Activated CD4-positive, alpha-beta T cell treated with anti-CD3 and anti-CD28 coated beads, Interleukin-2, amount 10 ng/mL, durations not matched to agents 24 days and 14 days (primary cell): ENCODE results near the gene DISC1. TPM values are rescaled to one million over a fixed set of nuclear protein-coding genes. Genes with fewer than 3 reads are reported as not detected.
A peak's percentile ranks its signal among the peaks of the same experiment; 100 is the strongest.
"Not testable (repeated sequence)": the region's sequence is repeated elsewhere in the genome, so short reads cannot be mapped to it uniquely, and the experiment has no call there.

Experiments
- DNase-seq: peaks from one replicate; pipeline ENCODE4 v3.0.0; 2022
- H3K27ac Mint-ChIP-seq: one replicate; pipeline ENCODE4 v1.8.0; 2022; ENCODE audit warnings: mild to moderate bottlenecking, mixed read lengths
- H3K27me3 Mint-ChIP-seq: one replicate; pipeline ENCODE4 v1.8.0; 2022; ENCODE audit warnings: mixed read lengths
- H3K36me3 Mint-ChIP-seq: one replicate; pipeline ENCODE4 v1.8.0; 2022; ENCODE audit warnings: low read depth, mild to moderate bottlenecking, mixed read lengths
- H3K4me1 Mint-ChIP-seq: one replicate; pipeline ENCODE4 v1.8.0; 2021; ENCODE audit warnings: mixed read lengths
- H3K4me3 Mint-ChIP-seq: one replicate; pipeline ENCODE4 v1.8.0; 2022; ENCODE audit warnings: mild to moderate bottlenecking, moderate library complexity, mixed read lengths
- H3K9me3 Mint-ChIP-seq: one replicate; pipeline ENCODE4 v1.8.0; 2021; ENCODE audit warnings: mixed read lengths
- intact Hi-C: fragments of 100-400 bp; cut with micrococcal nuclease; formaldehyde crosslinking; loops from one replicate; pipeline ENCODE4 v1.15.1; 2023
- total RNA-seq: library from RNA; stranded (reverse); gene quantifications from 2 replicates; pipeline ENCODE4 v1.2.3, GENCODE V29; 2022

DISC1 gene
- total RNA-seq, result 1.6 and 3.1 TPM in 2 replicates

DNA sequence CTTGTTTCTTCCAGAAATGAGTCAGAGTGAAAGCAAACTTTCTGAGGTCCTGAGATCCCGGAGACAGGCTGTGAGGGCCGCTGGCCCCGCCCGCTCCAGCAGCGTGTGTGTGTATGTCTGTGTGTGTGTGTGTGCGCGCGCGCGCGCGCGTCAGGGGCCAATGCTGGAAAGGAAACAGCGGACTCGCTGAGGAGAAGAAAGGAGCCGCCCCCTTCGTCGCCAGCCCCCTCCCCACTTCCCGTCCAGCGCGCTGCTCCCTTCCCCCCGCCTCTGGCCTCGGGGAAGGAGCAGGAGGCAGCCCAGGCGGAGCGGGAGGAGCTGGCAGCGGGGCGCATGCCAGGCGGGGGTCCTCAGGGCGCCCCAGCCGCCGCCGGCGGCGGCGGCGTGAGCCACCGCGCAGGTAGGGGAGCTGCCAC, at the start of gene DISC1:
TSS of gene DISC1 (plus strand) at position 256 of the 416 bp plus-strand sequence. CDS start at position 334, 78 bp downstream.
- Mint-ChIP-seq H3K27ac (peak within 1 kb of the TSS; percentile 82), H3K4me1 (peaks cover 30% of the 10 kb centered on the region), H3K36me3 (peaks cover 2% of the 10 kb centered on the region), H3K27me3 (peaks cover 30% of the 10 kb centered on the region), H3K9me3 (peaks cover 15% of the 10 kb centered on the region), H3K4me3 (peak within 1 kb of the TSS; percentile 86)
- peak; percentile 93 for DNase-seq
- intact Hi-C loops, result loop anchor here (2.0 to 5.0 kb wide), 3 partner anchors 14 to 354 kb away; partner anchors contain the start of gene TSNAX

GRCh38 chr1:231576804-231577718, 49.5 kb upstream of the DISC1 start:
- Mint-ChIP-seq H3K36me3 (no peaks in the 10 kb centered on the region), H3K9me3 (no peaks in the 10 kb centered on the region), H3K4me3 (no peak overlapping the region), H3K27ac (no peak overlapping the region), H3K4me1 (no peaks in the 10 kb centered on the region), H3K27me3 (no peaks in the 10 kb centered on the region)
- intact Hi-C loops, result no loop called here
- no peak for DNase-seq

GRCh38 chr1:231580874-231581273, 45.7 kb upstream of the DISC1 start:
- Mint-ChIP-seq H3K4me3 (no peak overlapping the region), H3K4me1 (no peaks in the 10 kb centered on the region), H3K27ac (no peak overlapping the region), H3K27me3 (peaks cover under 1% of the 10 kb centered on the region), H3K9me3 (no peaks in the 10 kb centered on the region), H3K36me3 (no peaks in the 10 kb centered on the region)
- intact Hi-C loops, result no loop called here
- DNase-seq, result no peak

DNA sequence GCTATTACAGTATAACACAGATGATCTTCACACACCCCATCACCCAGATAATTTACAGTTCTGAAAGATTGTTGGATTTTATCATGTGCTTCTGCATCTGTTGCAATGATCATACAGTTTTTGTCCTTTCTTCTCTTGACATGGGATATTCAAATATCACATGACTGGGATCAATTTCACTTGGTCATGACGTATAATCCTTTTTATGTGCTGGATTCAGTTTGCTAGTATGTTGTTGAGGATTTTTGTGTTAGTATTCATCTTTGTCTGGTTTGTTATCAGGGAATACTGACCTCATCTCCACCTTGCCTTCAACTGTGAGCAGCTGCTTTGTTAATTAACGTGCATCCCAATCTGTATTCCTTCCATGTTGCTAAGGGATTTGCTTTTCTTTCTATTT, 44.7 kb upstream of the DISC1 start:
- no peaks in the 10 kb centered on the region for H3K36me3 Mint-ChIP-seq
- no peak for DNase-seq
- intact Hi-C loops, result no loop called here
- H3K9me3 Mint-ChIP-seq, result no peaks in the 10 kb centered on the region
- peaks cover 2% of the 10 kb centered on the region for H3K27me3 Mint-ChIP-seq
- no peak overlapping the region for H3K4me3 Mint-ChIP-seq
- H3K27ac Mint-ChIP-seq, result no peak overlapping the region
- H3K4me1 Mint-ChIP-seq, result no peaks in the 10 kb centered on the region

GRCh38 chr1:231583376-231583775, 43.2 kb upstream of the DISC1 start:
- Mint-ChIP-seq H3K9me3 (no peaks in the 10 kb centered on the region), H3K4me1 (no peaks in the 10 kb centered on the region), H3K27me3 (peaks cover 2% of the 10 kb centered on the region), H3K27ac (no peak overlapping the region), H3K36me3 (no peaks in the 10 kb centered on the region), H3K4me3 (no peak overlapping the region)
- no peak for DNase-seq
- intact Hi-C loops, result no loop called here

DNA sequence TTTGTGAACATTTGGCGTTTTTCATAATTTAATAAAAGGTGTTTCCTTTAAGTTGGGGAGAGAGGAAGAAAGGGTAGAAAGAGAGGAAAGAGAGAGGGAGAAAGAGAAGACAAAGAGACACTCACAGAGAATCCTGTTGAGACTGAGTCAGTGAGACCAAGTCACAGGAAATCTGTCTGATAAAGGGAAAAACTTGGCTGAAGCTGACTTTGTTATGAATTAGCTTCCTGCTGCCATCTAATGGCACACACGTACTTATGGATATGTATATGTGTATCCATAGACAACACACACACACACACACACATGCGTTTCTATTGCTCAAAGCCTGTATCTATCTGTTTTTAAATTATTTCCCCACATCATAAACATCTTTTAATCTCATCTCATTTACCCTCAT, 42.5 kb upstream of the DISC1 start:
- no peaks in the 10 kb centered on the region for H3K9me3 Mint-ChIP-seq
- intact Hi-C loops, result no loop called here
- no peaks in the 10 kb centered on the region for H3K36me3 Mint-ChIP-seq
- no peaks in the 10 kb centered on the region for H3K4me1 Mint-ChIP-seq
- DNase-seq, result no peak
- no peak overlapping the region for H3K4me3 Mint-ChIP-seq
- H3K27ac Mint-ChIP-seq, result no peak overlapping the region
- peaks cover 2% of the 10 kb centered on the region for H3K27me3 Mint-ChIP-seq

- no peak overlapping the region for H3K4me3 Mint-ChIP-seq
- peaks cover 2% of the 10 kb centered on the region for H3K27me3 Mint-ChIP-seq
- no peaks in the 10 kb centered on the region for H3K4me1 Mint-ChIP-seq
- H3K36me3 Mint-ChIP-seq, result no peaks in the 10 kb centered on the region
- intact Hi-C loops, result no loop called here
- H3K27ac Mint-ChIP-seq, result no peak overlapping the region
- no peak for DNase-seq
- no peaks in the 10 kb centered on the region for H3K9me3 Mint-ChIP-seq
Measured at GRCh38 chr1:231584921-231585320, 41.7 kb upstream of the DISC1 start.

DNA sequence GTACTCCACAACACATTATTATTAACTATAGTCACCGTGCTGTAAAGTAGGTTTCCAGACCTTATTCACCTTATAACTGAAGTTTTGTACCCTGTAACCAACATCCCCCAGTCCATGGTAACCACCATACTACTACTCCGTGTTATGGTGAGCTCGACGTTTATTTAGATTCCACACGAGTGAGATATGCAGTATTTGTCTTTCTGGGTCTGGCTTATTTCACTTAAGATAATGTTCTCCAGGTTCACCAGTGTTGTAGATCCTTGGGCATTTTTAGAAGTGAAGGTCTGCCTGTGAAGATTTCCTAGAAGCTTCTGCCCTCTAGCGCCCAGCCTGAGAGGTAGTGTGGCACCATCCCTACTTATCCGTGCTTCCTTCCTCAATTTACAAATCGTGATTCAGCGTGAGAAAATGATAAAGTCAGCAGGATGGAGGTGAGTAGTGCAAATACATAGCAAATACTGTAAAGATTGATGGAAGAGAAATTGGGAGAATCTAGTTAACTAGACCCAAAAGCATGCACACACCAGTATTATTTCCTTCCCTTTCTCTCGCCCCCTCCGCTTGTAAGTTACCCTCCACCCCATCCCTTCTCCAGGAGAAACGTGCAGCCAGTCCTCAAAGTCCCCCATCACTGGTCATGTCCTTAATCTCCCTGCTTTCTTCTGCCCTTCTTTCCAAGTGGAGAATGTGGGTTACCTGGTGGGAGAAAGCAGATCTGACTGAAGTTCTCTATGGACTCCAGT, 36.0 kb upstream of the DISC1 start:
- intact Hi-C loops, result loop anchor here (1.0 kb wide), 1 partner anchor 232 kb away; no protein-coding TSS in a partner anchor
- no peaks in the 10 kb centered on the region for H3K9me3 Mint-ChIP-seq
- H3K4me1 Mint-ChIP-seq, result peaks cover 10% of the 10 kb centered on the region

GRCh38 chr1:231591466-231591865, 35.1 kb upstream of the DISC1 start:
- DNase-seq, result no peak
- Mint-ChIP-seq H3K4me3 (no peak overlapping the region), H3K36me3 (no peaks in the 10 kb centered on the region), H3K27me3 (peaks cover 2% of the 10 kb centered on the region), H3K9me3 (no peaks in the 10 kb centered on the region), H3K27ac (no peak overlapping the region), H3K4me1 (peaks cover 19% of the 10 kb centered on the region)
- intact Hi-C loops, result no loop called here

More for the DNA sequence above, 36.0 kb upstream of the DISC1 start:
- DNase-seq, result peak; percentile 81
- no peak overlapping the region for H3K27ac Mint-ChIP-seq
- H3K36me3 Mint-ChIP-seq, result no peaks in the 10 kb centered on the region
- no peak overlapping the region for H3K4me3 Mint-ChIP-seq
- H3K27me3 Mint-ChIP-seq, result peaks cover 3% of the 10 kb centered on the region

DNA sequence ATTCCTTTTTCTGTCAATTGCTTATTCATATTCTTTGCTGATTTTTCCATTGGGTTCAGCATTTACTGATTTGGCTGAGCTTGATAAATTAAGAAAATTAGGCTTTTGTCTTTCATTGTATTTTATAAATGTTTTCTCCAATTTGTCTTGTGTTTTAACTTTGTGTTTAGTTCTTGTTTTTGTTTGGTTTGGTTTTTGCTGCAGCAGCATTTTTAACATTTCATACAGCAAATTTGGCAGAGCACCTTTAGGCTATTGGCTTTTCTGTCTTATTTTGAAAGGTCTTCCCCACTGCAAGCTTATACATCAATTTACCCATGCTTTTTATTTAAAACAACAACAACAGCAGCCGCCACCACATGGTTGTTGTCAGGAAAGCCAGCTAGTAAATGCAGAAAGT, 33.8 kb upstream of the DISC1 start:
- H3K4me1 Mint-ChIP-seq, result peaks cover 22% of the 10 kb centered on the region
- H3K4me3 Mint-ChIP-seq, result no peak overlapping the region
- no peak for DNase-seq
- H3K9me3 Mint-ChIP-seq, result no peaks in the 10 kb centered on the region
- H3K36me3 Mint-ChIP-seq, result no peaks in the 10 kb centered on the region
- intact Hi-C loops, result no loop called here
- H3K27me3 Mint-ChIP-seq, result peaks cover 2% of the 10 kb centered on the region
- H3K27ac Mint-ChIP-seq, result no peak overlapping the region

- H3K27ac Mint-ChIP-seq, H3K36me3 Mint-ChIP-seq, H3K9me3 Mint-ChIP-seq, DNase-seq, H3K4me3 Mint-ChIP-seq, intact Hi-C loops, H3K27me3 Mint-ChIP-seq: not testable (repeated sequence)
- peaks cover 22% of the 10 kb centered on the region for H3K4me1 Mint-ChIP-seq
Measured at GRCh38 chr1:231593264-231593663, 33.3 kb upstream of the DISC1 start.

DNA sequence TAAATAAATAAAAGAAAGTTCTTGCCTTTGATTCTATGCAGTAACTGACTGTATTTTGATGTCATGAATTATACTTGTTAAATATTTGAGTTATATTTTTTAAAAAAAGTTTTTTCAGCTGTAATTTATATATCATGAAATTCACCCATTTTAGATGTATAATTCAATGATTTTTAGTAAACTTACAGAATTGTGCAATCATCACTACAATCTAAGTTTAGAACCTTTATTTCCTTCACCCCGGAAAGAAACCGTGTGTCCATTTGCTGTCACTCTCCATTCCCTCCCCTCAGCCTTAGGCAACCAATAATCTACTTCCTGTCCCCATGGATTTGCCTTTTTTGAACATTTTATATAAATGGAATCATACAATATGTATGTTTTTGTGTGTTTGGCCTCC, 32.5 kb upstream of the DISC1 start:
- Mint-ChIP-seq H3K27me3 (peaks cover 2% of the 10 kb centered on the region), H3K27ac (no peak overlapping the region), H3K36me3 (no peaks in the 10 kb centered on the region), H3K4me1 (peaks cover 22% of the 10 kb centered on the region), H3K4me3 (no peak overlapping the region), H3K9me3 (no peaks in the 10 kb centered on the region)
- no peak for DNase-seq
- intact Hi-C loops, result no loop called here

- intact Hi-C loops, result no loop called here
Measured at GRCh38 chr1:231594749-231595148, 31.8 kb upstream of the DISC1 start.

GRCh38 chr1:231596337-231596791, 30.2 kb upstream of the DISC1 start:
- H3K27ac Mint-ChIP-seq, result no peak overlapping the region

More at GRCh38 chr1:231594749-231595148, 31.8 kb upstream of the DISC1 start:
- no peaks in the 10 kb centered on the region for H3K9me3 Mint-ChIP-seq
- no peak for DNase-seq
- H3K27ac Mint-ChIP-seq, result no peak overlapping the region
- H3K4me3 Mint-ChIP-seq, result no peak overlapping the region
- H3K4me1 Mint-ChIP-seq, result peaks cover 22% of the 10 kb centered on the region
- H3K27me3 Mint-ChIP-seq, result peaks cover 2% of the 10 kb centered on the region
- no peaks in the 10 kb centered on the region for H3K36me3 Mint-ChIP-seq

More at GRCh38 chr1:231596337-231596791, 30.2 kb upstream of the DISC1 start:
- DNase-seq, result no peak
- Mint-ChIP-seq H3K9me3 (no peaks in the 10 kb centered on the region), H3K4me3 (no peak overlapping the region), H3K4me1 (peaks cover 15% of the 10 kb centered on the region), H3K36me3 (no peaks in the 10 kb centered on the region), H3K27me3 (peaks cover 2% of the 10 kb centered on the region)
- intact Hi-C loops, result no loop called here
